WTC11 (cell line): Measurements from ENCODE around the gene MSANTD4. TPM values are rescaled to one million over a fixed set of nuclear protein-coding genes. Genes with fewer than 3 reads are reported as not detected.

Experiments used
- ATAC-seq: fragments of 200-7000 bp; cut with Tn5 transposase; 2 replicates; pipeline ENCODE4 v1.10.0; 2021; ENCODE audit warnings: mild to moderate bottlenecking, moderate library complexity
- CTCF ChIA-PET: fragments of 300-600 bp; sonication (Branson Sonifier 250); formaldehyde crosslinking; loops from one replicate; lab custom pipeline; 2021; ENCODE audit warnings: antibody characterized with exemption; lab: Charles Lee
- POLR2A ChIA-PET: fragments of 350-600 bp; sonication (Branson Sonifier 250); formaldehyde crosslinking; loops from one replicate; lab custom pipeline; 2021; ENCODE audit warnings: antibody characterized with exemption; lab: Charles Lee
- DNase-seq: peaks from one replicate; pipeline ENCODE4 v3.0.0; 2021; ENCODE audit warnings: low spot score
- H3K27ac Mint-ChIP-seq: 2 replicates; pipeline ENCODE4 v1.8.0; 2021; ENCODE audit warnings: mixed read lengths
- H3K27me3 Mint-ChIP-seq: 2 replicates; pipeline ENCODE4 v1.8.0; 2021; ENCODE audit warnings: low read depth, mild to moderate bottlenecking, moderate library complexity, mixed read lengths
- H3K36me3 Mint-ChIP-seq: 2 replicates; pipeline ENCODE4 v1.8.0; 2021; ENCODE audit warnings: mixed read lengths
- H3K4me1 Mint-ChIP-seq: 2 replicates; pipeline ENCODE4 v1.8.0; 2022; ENCODE audit warnings: mixed read lengths
- H3K4me3 Mint-ChIP-seq: 2 replicates; pipeline ENCODE4 v1.8.0; 2021; ENCODE audit warnings: mild to moderate bottlenecking, moderate library complexity, mixed read lengths
- H3K9me3 Mint-ChIP-seq: 2 replicates; pipeline ENCODE4 v1.8.0; 2021; ENCODE audit warnings: mixed read lengths
- ATF1 ChIP-seq: sonication (generic); formaldehyde crosslinking; IDR thresholded peaks from 2 replicates; pipeline ENCODE4 v1.8.1; 2023; ENCODE audit warnings: mild to moderate bottlenecking, moderate library complexity, missing genetic modification reagents
- CREM ChIP-seq: sonication (generic); formaldehyde crosslinking; IDR thresholded peaks from 2 replicates; pipeline ENCODE4 v1.8.1; 2022; ENCODE audit warnings: mild to moderate bottlenecking, missing genetic modification reagents, moderate library complexity
- E2F4 ChIP-seq: sonication (generic); formaldehyde crosslinking; IDR thresholded peaks from 2 replicates; pipeline ENCODE4 v1.8.1; 2022; ENCODE audit warnings: low read depth, mild to moderate bottlenecking, moderate library complexity, missing genetic modification reagents, borderline replicate concordance
- ELF4 ChIP-seq: sonication (generic); formaldehyde crosslinking; IDR thresholded peaks from 2 replicates; pipeline ENCODE4 v1.8.1; 2022; ENCODE audit warnings: low read depth, mild to moderate bottlenecking, moderate library complexity, missing genetic modification reagents
- EMX1 ChIP-seq: fragments of 250-450 bp; sonication (Bioruptor Pico); IDR thresholded peaks from 2 replicates; pipeline ENCODE4 v1.8.0; 2021; ENCODE audit warnings: mild to moderate bottlenecking
- GABPB1 ChIP-seq: sonication (generic); formaldehyde crosslinking; IDR thresholded peaks from 2 replicates; pipeline ENCODE4 v1.8.1; 2023; ENCODE audit warnings: mild to moderate bottlenecking, missing genetic modification reagents
- KAT7 ChIP-seq: sonication (generic); formaldehyde crosslinking; IDR thresholded peaks from 2 replicates; pipeline ENCODE4 v1.8.1; 2023; ENCODE audit warnings: missing genetic modification reagents, mild to moderate bottlenecking, borderline replicate concordance
- MXD4 ChIP-seq: fragments of 250-450 bp; sonication (Bioruptor Pico); IDR thresholded peaks from 2 replicates; pipeline ENCODE4 v1.8.0; 2021; ENCODE audit warnings: mild to moderate bottlenecking, moderate library complexity, borderline replicate concordance
- NFATC4 ChIP-seq: fragments of 250-450 bp; sonication (Bioruptor Pico); IDR thresholded peaks from 2 replicates; pipeline ENCODE4 v1.9.0; 2021; ENCODE audit warnings: mild to moderate bottlenecking
- NR3C1 ChIP-seq: sonication (generic); formaldehyde crosslinking; conservative IDR thresholded peaks from 2 replicates; pipeline ENCODE4 v1.8.1; 2023; ENCODE audit warnings: low read depth, mild to moderate bottlenecking, missing genetic modification reagents
- TCF7 ChIP-seq: sonication (generic); formaldehyde crosslinking; IDR thresholded peaks from 2 replicates; pipeline ENCODE4 v1.8.0; 2022; ENCODE audit warnings: mild to moderate bottlenecking, low read depth, missing genetic modification reagents, moderate library complexity
- TEAD1 ChIP-seq: sonication (generic); formaldehyde crosslinking; IDR thresholded peaks from 2 replicates; pipeline ENCODE4 v1.8.0; 2022; ENCODE audit warnings: mild to moderate bottlenecking, missing genetic modification reagents
- ZNF425 ChIP-seq: fragments of 250-450 bp; sonication (Bioruptor Pico); conservative IDR thresholded peaks from 2 replicates; pipeline ENCODE4 v1.9.0; 2021; ENCODE audit warnings: mild to moderate bottlenecking
- total RNA-seq: library from RNA; stranded (reverse); gene quantifications from 3 replicates; pipeline ENCODE4 v1.2.3, GENCODE V29; 2021
- TF ChIP-seq, protein P1 (sequence below): fragments of 250-450 bp; sonication (Bioruptor Pico); IDR thresholded peaks from 2 replicates; pipeline ENCODE4 v1.9.0; 2021; ENCODE audit warnings: mild to moderate bottlenecking
- TF ChIP-seq, protein P2 (sequence below): sonication (generic); formaldehyde crosslinking; IDR thresholded peaks from 2 replicates; pipeline ENCODE4 v1.8.0; 2022; ENCODE audit warnings: mild to moderate bottlenecking, missing genetic modification reagents
- TF ChIP-seq, protein P3 (sequence below): sonication (generic); formaldehyde crosslinking; IDR thresholded peaks from 2 replicates; pipeline ENCODE4 v1.8.1; 2023; ENCODE audit warnings: mild to moderate bottlenecking, missing genetic modification reagents

MSANTD4 gene
- total RNA-seq, 1 experiment from 2014 or later, result 22.0 TPM

- TF ChIP-seq MXD4 (CRISPR knock-in tag) (no peak), NR3C1 (peak; percentile 80; the same call in 1 of the 2 replicates), ATF1 (no peak), EMX1 (CRISPR knock-in tag) (no peak), TEAD1 (CRISPR knock-in tag) (peak; percentile 68; the same call in 1 of the 2 replicates), TCF7 (CRISPR knock-in tag) (no peak), NFATC4 (CRISPR knock-in tag) (no peak), ZNF425 (no peak), ELF4 (CRISPR knock-in tag) (no peak), E2F4 (CRISPR knock-in tag) (no peak)
- TF ChIP-seq, protein P1, sequence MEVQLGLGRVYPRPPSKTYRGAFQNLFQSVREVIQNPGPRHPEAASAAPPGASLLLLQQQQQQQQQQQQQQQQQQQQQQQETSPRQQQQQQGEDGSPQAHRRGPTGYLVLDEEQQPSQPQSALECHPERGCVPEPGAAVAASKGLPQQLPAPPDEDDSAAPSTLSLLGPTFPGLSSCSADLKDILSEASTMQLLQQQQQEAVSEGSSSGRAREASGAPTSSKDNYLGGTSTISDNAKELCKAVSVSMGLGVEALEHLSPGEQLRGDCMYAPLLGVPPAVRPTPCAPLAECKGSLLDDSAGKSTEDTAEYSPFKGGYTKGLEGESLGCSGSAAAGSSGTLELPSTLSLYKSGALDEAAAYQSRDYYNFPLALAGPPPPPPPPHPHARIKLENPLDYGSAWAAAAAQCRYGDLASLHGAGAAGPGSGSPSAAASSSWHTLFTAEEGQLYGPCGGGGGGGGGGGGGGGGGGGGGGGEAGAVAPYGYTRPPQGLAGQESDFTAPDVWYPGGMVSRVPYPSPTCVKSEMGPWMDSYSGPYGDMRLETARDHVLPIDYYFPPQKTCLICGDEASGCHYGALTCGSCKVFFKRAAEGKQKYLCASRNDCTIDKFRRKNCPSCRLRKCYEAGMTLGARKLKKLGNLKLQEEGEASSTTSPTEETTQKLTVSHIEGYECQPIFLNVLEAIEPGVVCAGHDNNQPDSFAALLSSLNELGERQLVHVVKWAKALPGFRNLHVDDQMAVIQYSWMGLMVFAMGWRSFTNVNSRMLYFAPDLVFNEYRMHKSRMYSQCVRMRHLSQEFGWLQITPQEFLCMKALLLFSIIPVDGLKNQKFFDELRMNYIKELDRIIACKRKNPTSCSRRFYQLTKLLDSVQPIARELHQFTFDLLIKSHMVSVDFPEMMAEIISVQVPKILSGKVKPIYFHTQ (CRISPR knock-in tag), result no peak
- TF ChIP-seq, protein P2, sequence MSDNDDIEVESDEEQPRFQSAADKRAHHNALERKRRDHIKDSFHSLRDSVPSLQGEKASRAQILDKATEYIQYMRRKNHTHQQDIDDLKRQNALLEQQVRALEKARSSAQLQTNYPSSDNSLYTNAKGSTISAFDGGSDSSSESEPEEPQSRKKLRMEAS (CRISPR knock-in tag), result no peak; the same call in none of the 2 replicates
- TF ChIP-seq, protein P3, sequence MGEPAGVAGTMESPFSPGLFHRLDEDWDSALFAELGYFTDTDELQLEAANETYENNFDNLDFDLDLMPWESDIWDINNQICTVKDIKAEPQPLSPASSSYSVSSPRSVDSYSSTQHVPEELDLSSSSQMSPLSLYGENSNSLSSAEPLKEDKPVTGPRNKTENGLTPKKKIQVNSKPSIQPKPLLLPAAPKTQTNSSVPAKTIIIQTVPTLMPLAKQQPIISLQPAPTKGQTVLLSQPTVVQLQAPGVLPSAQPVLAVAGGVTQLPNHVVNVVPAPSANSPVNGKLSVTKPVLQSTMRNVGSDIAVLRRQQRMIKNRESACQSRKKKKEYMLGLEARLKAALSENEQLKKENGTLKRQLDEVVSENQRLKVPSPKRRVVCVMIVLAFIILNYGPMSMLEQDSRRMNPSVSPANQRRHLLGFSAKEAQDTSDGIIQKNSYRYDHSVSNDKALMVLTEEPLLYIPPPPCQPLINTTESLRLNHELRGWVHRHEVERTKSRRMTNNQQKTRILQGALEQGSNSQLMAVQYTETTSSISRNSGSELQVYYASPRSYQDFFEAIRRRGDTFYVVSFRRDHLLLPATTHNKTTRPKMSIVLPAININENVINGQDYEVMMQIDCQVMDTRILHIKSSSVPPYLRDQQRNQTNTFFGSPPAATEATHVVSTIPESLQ (CRISPR knock-in tag), result no peak
Measured at GRCh38 chr11:106021967-106022794, at the start of gene MSANTD4 (continued).

DNA sequence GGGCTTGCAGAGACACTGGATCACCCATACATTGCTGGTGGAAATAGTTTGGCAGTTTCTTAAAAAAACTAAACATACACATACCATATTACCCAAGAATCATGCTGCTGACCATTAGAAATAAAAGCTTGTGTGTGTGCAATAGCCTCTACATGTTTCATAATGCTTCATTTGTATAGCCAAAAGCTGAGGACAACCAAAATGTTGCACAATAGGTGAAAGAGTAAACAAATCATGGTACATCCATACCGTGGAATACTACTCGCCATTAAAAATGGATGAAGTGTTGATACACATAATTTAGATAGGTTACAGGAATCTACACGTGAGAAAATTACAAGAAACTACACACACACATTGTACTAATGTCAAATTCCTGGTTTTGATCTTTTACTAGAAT, 48.6 kb upstream of the MSANTD4 start:
- ATAC-seq, result no peak
- DNase-seq, result no peak
- Mint-ChIP-seq H3K9me3 (no peaks in the 10 kb centered on the region), H3K27ac (no peak overlapping the region), H3K36me3 (no peaks in the 10 kb centered on the region), H3K27me3 (no peaks in the 10 kb centered on the region), H3K4me1 (peaks cover 4% of the 10 kb centered on the region), H3K4me3 (no peak overlapping the region)
- peak; percentile 90 for TF ChIP-seq GABPB1 (CRISPR knock-in tag)
- no peak for TF ChIP-seq EMX1 (CRISPR knock-in tag)
- TF ChIP-seq CREM (CRISPR knock-in tag), result no peak
- no peak for TF ChIP-seq KAT7 (CRISPR knock-in tag)
- ChIA-PET POLR2A (no interaction called here), CTCF (no interaction called here)
